Fibroblast of lung (primary cell): ENCODE measurements around the gene DUSP1.

Experiments used
- EZH2 ChIP-seq: IDR thresholded peaks from 2 replicates; pipeline ENCODE4 v1.5.1; 2012; ENCODE audit warnings: low read length, control low read depth, mild to moderate bottlenecking; ENCODE audit errors: missing control alignments
- TF ChIP-seq, protein P1 (sequence below), 2 donors: IDR thresholded peaks in 1 of 2; conservative IDR thresholded peaks in 1 of 2; 1 replicate in 1 of 2; 2 replicates in 1 of 2; pipeline ENCODE4 v1.5.1; 2011 to 2012; ENCODE audit warnings: low read length in 2 of 2, control low read depth in 1 of 2, inconsistent platforms in 1 of 2, low read depth in 1 of 2, mild to moderate bottlenecking in 1 of 2

- TF ChIP-seq, protein P1, sequence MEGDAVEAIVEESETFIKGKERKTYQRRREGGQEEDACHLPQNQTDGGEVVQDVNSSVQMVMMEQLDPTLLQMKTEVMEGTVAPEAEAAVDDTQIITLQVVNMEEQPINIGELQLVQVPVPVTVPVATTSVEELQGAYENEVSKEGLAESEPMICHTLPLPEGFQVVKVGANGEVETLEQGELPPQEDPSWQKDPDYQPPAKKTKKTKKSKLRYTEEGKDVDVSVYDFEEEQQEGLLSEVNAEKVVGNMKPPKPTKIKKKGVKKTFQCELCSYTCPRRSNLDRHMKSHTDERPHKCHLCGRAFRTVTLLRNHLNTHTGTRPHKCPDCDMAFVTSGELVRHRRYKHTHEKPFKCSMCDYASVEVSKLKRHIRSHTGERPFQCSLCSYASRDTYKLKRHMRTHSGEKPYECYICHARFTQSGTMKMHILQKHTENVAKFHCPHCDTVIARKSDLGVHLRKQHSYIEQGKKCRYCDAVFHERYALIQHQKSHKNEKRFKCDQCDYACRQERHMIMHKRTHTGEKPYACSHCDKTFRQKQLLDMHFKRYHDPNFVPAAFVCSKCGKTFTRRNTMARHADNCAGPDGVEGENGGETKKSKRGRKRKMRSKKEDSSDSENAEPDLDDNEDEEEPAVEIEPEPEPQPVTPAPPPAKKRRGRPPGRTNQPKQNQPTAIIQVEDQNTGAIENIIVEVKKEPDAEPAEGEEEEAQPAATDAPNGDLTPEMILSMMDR (conservative IDR thresholded peaks at IDR 0.05 in 1 of 2, IDR thresholded peaks at IDR 0.05 in 1 of 2; ENCODE audit: low read depth in 1 of 2, low read length in 2 of 2): no peak
- no peak for TF ChIP-seq EZH2
These were observed 47.5 kb downstream of the DUSP1 start for GRCh38 chr5:172723508-172723907.
